Measurements from ENCODE around the gene PTPN6. TPM values are rescaled to one million over a fixed set of nuclear protein-coding genes. Genes with fewer than 3 reads are reported as not detected.

The PTPN6 gene
- total RNA-seq, 2 donors from 2014 or later = 3.7 to 7.5 TPM

DNA sequence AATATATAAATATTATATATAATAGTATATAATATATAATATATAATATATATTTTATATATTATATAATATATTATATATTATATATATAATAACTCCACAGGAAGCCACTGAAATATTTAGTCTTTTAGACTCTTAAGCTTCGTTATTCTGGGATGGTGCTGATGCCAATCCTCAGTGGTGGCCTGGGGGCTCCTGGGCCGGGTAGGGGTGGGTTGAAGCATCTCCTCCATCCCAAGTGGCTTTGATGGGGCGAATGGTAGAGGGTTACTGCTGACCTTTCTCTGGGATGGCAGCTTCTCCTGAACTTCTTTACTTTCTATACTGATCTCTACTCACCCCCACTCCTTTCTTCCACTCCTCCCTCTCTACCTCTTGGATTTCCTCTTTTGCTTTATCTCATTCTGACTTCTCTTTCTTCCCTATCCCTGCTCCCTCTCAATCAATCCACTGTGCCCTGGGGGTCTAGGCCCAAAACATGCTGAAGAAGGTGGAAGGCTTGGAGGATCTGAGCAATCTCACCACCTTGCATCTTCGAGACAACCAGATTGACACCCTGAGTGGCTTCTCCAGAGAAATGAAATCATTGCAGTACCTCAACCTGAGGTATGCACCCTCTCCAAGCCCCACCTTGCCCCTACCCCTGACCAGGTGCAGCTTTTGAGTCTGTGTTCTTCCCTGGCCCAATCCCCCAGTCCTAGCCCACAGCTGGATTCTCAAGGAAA is 41.6 kb upstream of the PTPN6 start:
- TF ChIP-seq, protein P1, sequence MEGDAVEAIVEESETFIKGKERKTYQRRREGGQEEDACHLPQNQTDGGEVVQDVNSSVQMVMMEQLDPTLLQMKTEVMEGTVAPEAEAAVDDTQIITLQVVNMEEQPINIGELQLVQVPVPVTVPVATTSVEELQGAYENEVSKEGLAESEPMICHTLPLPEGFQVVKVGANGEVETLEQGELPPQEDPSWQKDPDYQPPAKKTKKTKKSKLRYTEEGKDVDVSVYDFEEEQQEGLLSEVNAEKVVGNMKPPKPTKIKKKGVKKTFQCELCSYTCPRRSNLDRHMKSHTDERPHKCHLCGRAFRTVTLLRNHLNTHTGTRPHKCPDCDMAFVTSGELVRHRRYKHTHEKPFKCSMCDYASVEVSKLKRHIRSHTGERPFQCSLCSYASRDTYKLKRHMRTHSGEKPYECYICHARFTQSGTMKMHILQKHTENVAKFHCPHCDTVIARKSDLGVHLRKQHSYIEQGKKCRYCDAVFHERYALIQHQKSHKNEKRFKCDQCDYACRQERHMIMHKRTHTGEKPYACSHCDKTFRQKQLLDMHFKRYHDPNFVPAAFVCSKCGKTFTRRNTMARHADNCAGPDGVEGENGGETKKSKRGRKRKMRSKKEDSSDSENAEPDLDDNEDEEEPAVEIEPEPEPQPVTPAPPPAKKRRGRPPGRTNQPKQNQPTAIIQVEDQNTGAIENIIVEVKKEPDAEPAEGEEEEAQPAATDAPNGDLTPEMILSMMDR (IDR thresholded peaks at IDR 0.05) = no peak
- H3K4me3 ChIP-seq = no peak overlapping the region
- H3K36me3 ChIP-seq = no peaks in the 10 kb centered on the region
- H3K27me3 ChIP-seq = no peaks in the 10 kb centered on the region
- DNase-seq (ENCODE audit: low spot score) = no peak
- peaks cover 0 to 16% of the 10 kb centered on the region in 2 donors for H3K4me1 ChIP-seq
- H3K27ac ChIP-seq = no peak overlapping the region
- H3K9me3 ChIP-seq = no peaks in the 10 kb centered on the region

DNA sequence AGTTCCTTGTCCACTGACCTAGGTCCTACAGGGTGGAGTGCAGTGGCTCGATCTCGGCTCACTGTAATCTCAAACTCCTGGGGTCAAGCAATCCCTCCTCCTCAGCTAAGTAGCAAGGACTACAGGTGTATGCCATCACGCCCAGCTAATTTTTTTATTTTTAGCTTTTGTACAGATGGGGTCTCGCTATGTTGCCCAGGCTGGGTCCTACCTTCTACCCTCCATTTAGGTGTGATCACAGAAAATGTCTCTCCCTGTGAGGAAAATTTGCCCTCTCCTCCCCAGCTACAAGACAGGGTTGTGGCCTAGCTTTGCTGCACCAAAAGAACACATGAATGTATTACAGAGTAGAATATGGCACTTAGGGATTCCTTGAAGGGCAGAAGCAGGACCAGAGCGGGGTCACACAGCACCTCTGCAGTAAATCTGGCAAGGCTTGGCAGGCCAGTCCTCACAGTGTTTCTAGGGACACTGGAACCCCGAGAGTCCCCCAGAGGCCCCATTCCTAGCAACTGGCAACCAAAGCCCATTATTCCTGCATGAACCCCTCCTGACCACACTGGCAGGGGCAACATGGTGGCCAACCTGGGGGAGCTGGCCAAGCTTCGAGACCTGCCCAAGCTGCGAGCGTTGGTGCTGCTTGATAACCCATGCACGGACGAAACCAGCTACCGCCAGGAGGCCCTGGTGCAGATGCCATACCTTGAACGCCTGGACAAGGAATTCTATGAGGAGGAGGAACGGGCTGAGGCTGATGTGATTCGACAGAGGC is 38.8 kb upstream of the PTPN6 start:
- Histone ChIP-seq H3K4me3 (no peak overlapping the region), H3K27ac (no peak overlapping the region), H3K4me1 (peaks cover 0 to 23% of the 10 kb centered on the region in 2 donors), H3K36me3 (no peaks in the 10 kb centered on the region), H3K9me3 (no peaks in the 10 kb centered on the region), H3K27me3 (no peaks in the 10 kb centered on the region)
- TF ChIP-seq, protein P1 (IDR thresholded peaks at IDR 0.05) = no peak
- no peak for DNase-seq (ENCODE audit: low spot score)

DNA sequence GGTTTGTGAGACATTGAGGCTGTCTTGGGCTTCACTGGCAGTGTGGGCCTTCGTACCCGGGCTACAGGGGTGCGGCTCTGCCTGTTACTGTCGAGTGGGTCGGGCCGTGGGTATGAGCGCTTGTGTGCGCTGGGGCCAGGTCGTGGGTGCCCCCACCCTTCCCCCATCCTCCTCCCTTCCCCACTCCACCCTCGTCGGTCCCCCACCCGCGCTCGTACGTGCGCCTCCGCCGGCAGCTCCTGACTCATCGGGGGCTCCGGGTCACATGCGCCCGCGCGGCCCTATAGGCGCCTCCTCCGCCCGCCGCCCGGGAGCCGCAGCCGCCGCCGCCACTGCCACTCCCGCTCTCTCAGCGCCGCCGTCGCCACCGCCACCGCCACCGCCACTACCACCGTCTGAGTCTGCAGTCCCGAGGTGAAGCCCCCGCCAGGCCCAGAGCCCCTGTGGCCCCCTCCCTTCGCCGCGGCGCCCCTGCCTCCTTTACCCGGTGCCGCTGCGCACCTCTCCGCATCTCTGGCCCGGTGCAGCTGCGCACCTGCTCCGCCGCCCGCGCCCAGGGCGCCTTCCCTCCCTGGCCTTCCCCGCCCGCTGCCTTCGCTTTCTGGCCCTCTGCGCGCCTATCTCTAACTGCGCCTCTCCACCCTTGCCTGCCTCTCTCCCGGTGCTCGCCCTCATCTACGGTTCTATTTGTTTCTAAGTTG is 36.8 kb upstream of the PTPN6 start, which contains the start of gene ENO2:
Gene ENO2, plus strand, starts transcription at position 335 of the 701 bp plus-strand sequence. CDS start 1,253 bp downstream, outside the sequence.
- H3K4me3 ChIP-seq = peak within 1 kb of the TSS; percentile 76 to 81
- no peaks in the 10 kb centered on the region for H3K9me3 ChIP-seq
- peaks cover 0 to 23% of the 10 kb centered on the region in 2 donors for H3K4me1 ChIP-seq
- TF ChIP-seq, protein P1 (IDR thresholded peaks at IDR 0.05) = no peak
- H3K36me3 ChIP-seq = peaks cover 4% of the 10 kb centered on the region
- H3K27ac ChIP-seq = peak within 1 kb of the TSS; percentile 73 to 78
- DNase-seq (ENCODE audit: low spot score) = peak; percentile 84
- no peaks in the 10 kb centered on the region for H3K27me3 ChIP-seq

DNA sequence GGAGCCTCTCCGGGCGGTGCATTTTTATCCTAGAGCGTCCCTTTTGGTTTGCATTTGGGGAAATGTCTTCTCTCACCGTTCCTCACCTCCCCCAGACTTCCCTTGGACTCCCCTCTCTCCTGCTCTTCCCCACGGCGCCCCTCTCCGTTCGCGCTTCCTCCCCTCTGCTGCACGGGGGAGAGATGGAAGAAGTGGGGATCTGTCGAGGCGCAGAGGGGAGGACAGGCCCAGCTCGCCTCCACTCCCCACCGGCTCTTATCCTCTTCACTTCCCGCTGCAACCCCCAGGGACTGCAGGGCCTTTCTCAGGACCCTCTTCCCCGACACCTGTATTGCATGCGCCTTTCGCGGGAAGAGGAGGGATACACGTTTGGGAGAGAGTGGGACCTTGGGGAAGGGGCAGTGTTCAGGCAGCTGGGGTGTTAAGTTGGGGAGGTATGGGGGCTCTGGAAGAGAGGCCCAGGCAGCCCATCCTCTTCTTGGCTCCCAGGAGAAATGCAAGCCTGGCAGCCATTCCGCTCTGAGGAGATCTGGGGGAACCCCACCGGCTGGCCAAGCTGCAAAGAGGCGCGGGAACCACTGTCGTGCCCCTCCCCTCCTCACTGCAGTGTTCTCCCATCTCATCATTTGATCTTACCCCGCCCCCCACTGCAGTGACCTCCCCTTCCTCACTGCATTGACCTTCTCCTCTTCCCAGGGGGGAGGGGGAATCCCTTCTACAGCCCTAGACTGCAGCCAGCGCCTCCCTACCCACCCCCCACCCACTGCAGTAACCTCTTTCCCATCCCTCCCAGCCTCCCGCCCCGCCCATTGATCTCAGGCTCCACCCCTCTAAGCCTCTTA is 36.0 kb upstream of the PTPN6 start:
- H3K36me3 ChIP-seq = peaks cover 4% of the 10 kb centered on the region
- H3K9me3 ChIP-seq = no peaks in the 10 kb centered on the region
- H3K27me3 ChIP-seq = no peaks in the 10 kb centered on the region
- peak overlapping the region; percentile 76 to 81 for H3K4me3 ChIP-seq
- DNase-seq (ENCODE audit: low spot score) = no peak
- peaks cover 0 to 23% of the 10 kb centered on the region in 2 donors for H3K4me1 ChIP-seq
- peak overlapping the region; percentile 73 to 78 for H3K27ac ChIP-seq
- TF ChIP-seq, protein P1 (IDR thresholded peaks at IDR 0.05) = no peak

DNA sequence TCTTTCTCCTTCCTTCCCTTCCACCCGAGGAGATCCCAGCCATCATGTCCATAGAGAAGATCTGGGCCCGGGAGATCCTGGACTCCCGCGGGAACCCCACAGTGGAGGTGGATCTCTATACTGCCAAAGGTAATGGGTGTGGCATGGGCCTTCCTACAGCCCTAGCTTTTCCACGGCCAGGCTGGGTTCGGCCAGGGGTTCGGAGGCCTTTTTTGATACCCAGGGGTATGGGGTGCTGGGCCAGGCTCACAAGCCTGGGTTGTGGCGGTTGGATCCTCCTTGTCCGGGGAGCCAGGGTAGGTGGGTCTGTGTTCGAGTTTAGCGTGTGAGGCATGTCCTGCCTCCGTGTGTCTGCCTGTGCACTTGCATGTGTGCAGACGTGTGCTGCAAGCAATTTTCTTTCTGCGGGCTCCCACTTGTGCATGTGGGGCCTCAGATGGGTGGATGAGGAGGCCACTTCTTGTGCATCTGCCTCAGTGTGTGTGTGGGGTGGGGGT is 35.3 kb upstream of the PTPN6 start:
- DNase-seq (ENCODE audit: low spot score) = no peak
- no peak overlapping the region for H3K4me3 ChIP-seq
- no peak overlapping the region for H3K27ac ChIP-seq
- TF ChIP-seq, protein P1 (IDR thresholded peaks at IDR 0.05) = no peak
- H3K27me3 ChIP-seq = no peaks in the 10 kb centered on the region
- H3K4me1 ChIP-seq = peaks cover 0 to 23% of the 10 kb centered on the region in 2 donors
- no peaks in the 10 kb centered on the region for H3K9me3 ChIP-seq
- H3K36me3 ChIP-seq = peaks cover 4% of the 10 kb centered on the region

All from right atrium auricular region (tissue), 2 donors.